DMS 273 (cell line): ENCODE data around the gene WSB1.
"Not testable (repeated sequence)": the region's sequence is repeated elsewhere in the genome, so short reads cannot be mapped to it uniquely, and the experiment has no call there.

ENCODE experiments used
- DNase-seq: peaks from one replicate; lab custom pipeline; 2025; ENCODE audit not compliant: unreplicated experiment; lab: John Stamatoyannopoulos, UW

The WSB1 gene

GRCh38 chr17:27293898-27294688 is at the start of gene WSB1:
WSB1 (plus strand) TSS chr17:27294114; CDS start chr17:27294396, 282 bp downstream.
- DNase-seq, result peak; percentile 97

- no peak for DNase-seq
These were observed 49.3 kb upstream of the WSB1 start for GRCh38 chr17:27244491-27245223.

GRCh38 chr17:27245230-27245696 is 48.7 kb upstream of the WSB1 start:
- peak; percentile 97 for DNase-seq

GRCh38 chr17:27246537-27246936 is 47.4 kb upstream of the WSB1 start:
- DNase-seq, result no peak

- DNase-seq, result no peak
These were observed 46.6 kb upstream of the WSB1 start for GRCh38 chr17:27247071-27247957.

- DNase-seq, result no peak
These were observed 46.0 kb upstream of the WSB1 start for GRCh38 chr17:27247958-27248342.

- not testable (repeated sequence) for DNase-seq
These were observed 43.1 kb upstream of the WSB1 start for GRCh38 chr17:27250791-27251190.

- DNase-seq, result not testable (repeated sequence)
These were observed 39.1 kb upstream of the WSB1 start for GRCh38 chr17:27254802-27255201.

GRCh38 chr17:27256225-27257030 is 37.5 kb upstream of the WSB1 start:
- no peak for DNase-seq

- DNase-seq, result no peak
These were observed 36.9 kb upstream of the WSB1 start for GRCh38 chr17:27257031-27257357.

GRCh38 chr17:27259356-27259755 is 34.6 kb upstream of the WSB1 start:
- DNase-seq, result no peak

GRCh38 chr17:27263386-27263785 is 30.5 kb upstream of the WSB1 start:
- DNase-seq, result no peak

GRCh38 chr17:27264068-27264812 is 29.7 kb upstream of the WSB1 start:
- no peak for DNase-seq

GRCh38 chr17:27265333-27265732 is 28.6 kb upstream of the WSB1 start:
- no peak for DNase-seq

GRCh38 chr17:27266228-27266627 is 27.7 kb upstream of the WSB1 start:
- no peak for DNase-seq

- peak; percentile 50 for DNase-seq
These were observed 25.4 kb upstream of the WSB1 start for GRCh38 chr17:27268394-27269085.

GRCh38 chr17:27269201-27269600 is 24.7 kb upstream of the WSB1 start:
- DNase-seq, result no peak

- DNase-seq, result no peak
These were observed 23.9 kb upstream of the WSB1 start for GRCh38 chr17:27269974-27270373.

- DNase-seq, result no peak
These were observed 17.2 kb upstream of the WSB1 start for GRCh38 chr17:27276653-27277156.
